ENCODE data around the gene ZNF79.
"Not testable (repeated sequence)": the region's sequence is repeated elsewhere in the genome, so short reads cannot be mapped to it uniquely, and the experiment has no call there.

ZNF79 gene

GRCh38 chr9:127463911-127464310, 39.7 kb downstream of the ZNF79 start:
- H3K4me3 ChIP-seq (ENCODE audit: low read depth, low read length), result no peak overlapping the region
- no peak for DNase-seq (ENCODE audit: low read depth)
- no peak for TF ChIP-seq CTCF (IDR thresholded peaks at IDR 0.05; ENCODE audit: insufficient read depth, low read depth, low read length, missing control alignments)

GRCh38 chr9:127466407-127466917, 42.3 kb downstream of the ZNF79 start:
- not testable (repeated sequence) for DNase-seq (ENCODE audit: low read depth); H3K4me3 ChIP-seq (ENCODE audit: low read depth, low read length)

DNA sequence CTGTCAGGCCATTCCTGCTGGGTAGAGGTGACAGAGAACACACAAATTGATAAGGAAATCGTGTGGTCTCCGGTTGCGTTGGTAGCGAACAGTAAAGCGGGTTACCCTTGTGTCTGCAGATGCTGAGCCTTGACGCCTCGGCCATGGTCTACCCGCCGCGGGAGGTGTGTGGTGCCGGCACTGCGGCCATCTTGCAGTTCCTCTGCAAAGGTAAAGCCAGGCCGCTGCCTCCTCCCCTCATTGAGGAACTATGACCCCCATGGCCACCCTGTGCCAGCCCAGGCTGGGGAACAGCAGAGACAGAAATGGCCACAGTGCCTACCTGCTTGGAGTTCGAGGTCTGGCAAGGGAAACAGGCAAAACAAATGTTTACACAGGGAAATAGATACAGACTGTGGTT, 43.4 kb downstream of the ZNF79 start:
- no peak for DNase-seq (ENCODE audit: low read depth)
- no peak for TF ChIP-seq CTCF (IDR thresholded peaks at IDR 0.05; ENCODE audit: insufficient read depth, low read depth, low read length, missing control alignments)
- H3K4me3 ChIP-seq (ENCODE audit: low read depth, low read length), result no peak overlapping the region

GRCh38 chr9:127470662-127471061, 46.5 kb downstream of the ZNF79 start:
- no peak overlapping the region for H3K4me3 ChIP-seq (ENCODE audit: low read depth, low read length)
- no peak for DNase-seq (ENCODE audit: low read depth)
- TF ChIP-seq CTCF (IDR thresholded peaks at IDR 0.05; ENCODE audit: insufficient read depth, low read depth, low read length, missing control alignments), result no peak

- no peak for TF ChIP-seq CTCF (IDR thresholded peaks at IDR 0.05; ENCODE audit: insufficient read depth, low read depth, low read length, missing control alignments)
- no peak for DNase-seq (ENCODE audit: low read depth)
- no peak overlapping the region for H3K4me3 ChIP-seq (ENCODE audit: low read depth, low read length)
These were observed 49.3 kb downstream of the ZNF79 start for GRCh38 chr9:127473501-127473900.

- TF ChIP-seq CTCF (IDR thresholded peaks at IDR 0.05; ENCODE audit: insufficient read depth, low read depth, low read length, missing control alignments), result no peak
- no peak for DNase-seq (ENCODE audit: low read depth)
- no peak overlapping the region for H3K4me3 ChIP-seq (ENCODE audit: low read depth, low read length)
These were observed 49.8 kb downstream of the ZNF79 start for GRCh38 chr9:127473932-127474331.

DNA sequence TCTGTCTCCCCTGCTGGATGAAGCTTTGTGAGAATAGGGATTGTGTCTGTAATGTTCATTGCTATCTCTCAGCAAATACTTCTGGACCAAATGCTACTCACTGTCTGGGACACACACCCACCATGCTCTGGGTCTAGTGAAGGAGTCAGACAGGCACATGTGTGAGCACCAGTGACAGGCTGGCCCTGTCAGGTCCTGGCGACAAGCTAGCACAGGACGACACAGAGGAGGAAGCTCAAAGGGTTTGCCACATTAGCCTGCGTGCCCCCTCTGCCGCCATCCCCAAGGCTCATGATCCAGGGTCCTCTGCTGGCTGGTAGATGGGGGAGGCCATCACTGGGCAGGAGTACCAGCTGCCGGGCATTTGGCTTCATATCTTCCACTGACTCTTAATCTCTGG, 50.4 kb downstream of the ZNF79 start:
- no peak for TF ChIP-seq CTCF (IDR thresholded peaks at IDR 0.05; ENCODE audit: insufficient read depth, low read depth, low read length, missing control alignments)
- DNase-seq (ENCODE audit: low read depth), result no peak

More for the DNA sequence above, 50.4 kb downstream of the ZNF79 start:
- no peak overlapping the region for H3K4me3 ChIP-seq (ENCODE audit: low read depth, low read length)

All from GM12865 (cell line).